Keratinocyte (primary cell): ENCODE data around the gene TCP11X1. TPM values are rescaled to one million over a fixed set of nuclear protein-coding genes. Genes with fewer than 3 reads are reported as not detected.
"Not testable (repeated sequence)": the region's sequence is repeated elsewhere in the genome, so short reads cannot be mapped to it uniquely, and the experiment has no call there.

Source experiments
- DNase-seq: peaks from one replicate; pipeline ENCODE4 v3.0.0-alpha.2; 2011; ENCODE audit warnings: low read depth, missing footprints, low spot score
- FAIRE-seq: peaks from 2 replicates; lab custom pipeline; 2011; peaks lifted over from hg19 to GRCh38; lab: Jason Lieb, UNC
- H2AFZ ChIP-seq: 2 replicates; pipeline ENCODE4 v1.6.0; 2012; ENCODE audit warnings: low read length, control low read depth, inconsistent platforms; ENCODE audit not compliant: control insufficient read depth
- H3K27ac ChIP-seq: 2 replicates; pipeline ENCODE4 v1.5.1; 2011; ENCODE audit warnings: low read length; ENCODE audit not compliant: control insufficient read depth, insufficient read depth
- H3K27me3 ChIP-seq: 3 replicates; pipeline ENCODE4 v1.6.0; 2011; ENCODE audit warnings: low read length; ENCODE audit not compliant: control insufficient read depth, insufficient read depth; ENCODE audit errors: extremely low read depth
- H3K36me3 ChIP-seq, 2 experiments: 2 replicates in 1 of 2; 3 replicates in 1 of 2; pipeline ENCODE4 v1.5.1; 2011; ENCODE audit warnings: low read length in 2 of 2, mild to moderate bottlenecking in 1 of 2; ENCODE audit not compliant: control insufficient read depth in 2 of 2, insufficient read depth in 2 of 2; ENCODE audit errors: extremely low read depth in 1 of 2
- H3K4me1 ChIP-seq: 3 replicates; pipeline ENCODE4 v1.5.1; 2011; ENCODE audit warnings: low read length; ENCODE audit not compliant: control insufficient read depth, insufficient read depth; ENCODE audit errors: extremely low read depth
- H3K4me2 ChIP-seq: 3 replicates; pipeline ENCODE4 v1.6.0; 2011; ENCODE audit warnings: low read depth, low read length; ENCODE audit not compliant: control insufficient read depth, insufficient read depth; ENCODE audit errors: extremely low read depth
- H3K4me3 ChIP-seq, 3 experiments: fragments of 200-600 bp in 1 of 3; sonication (generic) in 1 of 3; 2 replicates in 2 of 3; 3 replicates in 1 of 3; pipeline ENCODE4 v1.5.1; 2011 to 2016; ENCODE audit warnings: low read length in 3 of 3, mild to moderate bottlenecking in 3 of 3, control low read depth in 2 of 3, inconsistent platforms in 1 of 3, low read depth in 1 of 3, mixed read lengths in 1 of 3, mixed run types in 1 of 3, moderate library complexity in 1 of 3; ENCODE audit not compliant: control insufficient read depth in 2 of 3, insufficient read depth in 2 of 3; ENCODE audit errors: extremely low read depth in 1 of 3
- H3K79me2 ChIP-seq: 2 replicates; pipeline ENCODE4 v1.6.0; 2012; ENCODE audit warnings: low read length; ENCODE audit not compliant: control insufficient read depth, insufficient read depth
- H3K9ac ChIP-seq: 3 replicates; pipeline ENCODE4 v1.6.0; 2011; ENCODE audit warnings: low read length; ENCODE audit not compliant: control insufficient read depth, insufficient read depth; ENCODE audit errors: extremely low read depth
- H3K9me1 ChIP-seq: 3 replicates; pipeline ENCODE4 v1.6.0; 2011; ENCODE audit warnings: low read length; ENCODE audit not compliant: control insufficient read depth, insufficient read depth; ENCODE audit errors: extremely low read depth
- H3K9me3 ChIP-seq: 2 replicates; pipeline ENCODE4 v1.5.1; 2012; ENCODE audit warnings: low read depth, low read length; ENCODE audit not compliant: control insufficient read depth
- H4K20me1 ChIP-seq: 3 replicates; pipeline ENCODE4 v1.6.0; 2011; ENCODE audit warnings: low read length; ENCODE audit not compliant: control insufficient read depth, insufficient read depth; ENCODE audit errors: extremely low read depth
- dilution Hi-C: fragments of 300-500 bp; cut with MboI; formaldehyde crosslinking; loops from one replicate; pipeline ENCODE4 v1.7.0; 2020; ENCODE audit warnings: low sequenced_read_pairs; ENCODE audit not compliant: extremely low pct_ligation_motif_present
- polyA plus RNA-seq, 5 experiments: library from polyadenylated mRNA; depleted of rRNA in 3 of 5; stranded (reverse) in 3 of 5; stranded (forward) in 1 of 5; unstranded in 1 of 5; fragments of >200 nt; gene quantifications; 1 replicate in 1 of 5; 2 replicates in 3 of 5; 3 replicates in 1 of 5; pipeline versions ENCODE4 v1.2.1 to v1.2.3, GENCODE V29; 2011 to 2012; ENCODE audit warnings: missing spikeins in 2 of 5, low read depth in 1 of 5, low replicate concordance in 1 of 5

The TCP11X1 gene
- polyA plus RNA-seq, 1 donor (not counting 4 experiments of a cell fraction or from before 2014, with no cell fraction given): not detected

DNA sequence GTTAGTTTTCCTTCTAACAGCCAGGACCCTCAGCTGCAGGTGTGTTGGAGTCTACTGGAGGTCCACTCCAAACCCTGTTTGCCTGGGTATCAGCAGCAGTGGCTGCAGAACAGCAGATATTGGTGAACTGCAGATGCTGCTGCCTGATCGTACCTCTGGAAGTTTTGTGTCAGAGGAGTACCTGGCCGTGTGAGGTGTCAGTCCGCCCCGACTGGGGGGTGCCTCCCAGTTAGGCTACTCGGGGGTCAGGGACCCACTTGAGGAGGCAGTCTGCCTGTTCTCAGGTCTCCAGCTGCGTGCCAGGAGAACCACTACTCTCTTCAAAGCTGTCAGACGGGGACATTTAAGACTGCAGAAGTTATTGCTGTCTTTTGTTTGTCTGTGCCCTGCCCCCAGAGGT is 20.6 kb downstream of the TCP11X1 start:
- H3K4me2 ChIP-seq, DNase-seq, H3K79me2 ChIP-seq, H3K9me3 ChIP-seq, FAIRE-seq, H4K20me1 ChIP-seq, H3K27ac ChIP-seq, dilution Hi-C loops, H3K36me3 ChIP-seq, H3K4me3 ChIP-seq, H3K9ac ChIP-seq, H3K4me1 ChIP-seq, H2AFZ ChIP-seq, H3K27me3 ChIP-seq, H3K9me1 ChIP-seq: not testable (repeated sequence)

DNA sequence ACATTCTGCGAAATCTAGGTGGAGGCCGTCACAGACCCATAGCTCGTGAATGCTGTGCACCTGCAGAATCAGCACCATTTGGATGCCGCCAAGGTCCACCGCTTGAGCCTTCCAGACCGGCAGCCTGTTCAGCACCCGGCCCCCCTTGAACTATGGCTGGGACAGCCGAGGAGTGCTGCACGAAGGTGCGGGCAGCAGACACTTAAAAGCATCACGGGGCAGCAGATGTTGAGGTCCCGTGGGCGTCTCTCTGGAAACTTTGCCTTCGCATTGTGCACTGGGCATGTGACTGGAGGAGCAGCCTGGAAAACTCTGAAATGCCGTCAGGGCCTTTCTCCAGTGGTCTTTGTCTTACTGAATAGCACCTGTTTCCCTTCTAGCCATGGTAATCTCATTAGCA is 25.2 kb downstream of the TCP11X1 start:
- dilution Hi-C loops, H3K27ac ChIP-seq, H3K27me3 ChIP-seq, H3K9me3 ChIP-seq, H3K9me1 ChIP-seq, H3K9ac ChIP-seq, H2AFZ ChIP-seq, FAIRE-seq, H3K36me3 ChIP-seq, H3K4me3 ChIP-seq, H3K4me1 ChIP-seq, H4K20me1 ChIP-seq, DNase-seq, H3K79me2 ChIP-seq, H3K4me2 ChIP-seq: not testable (repeated sequence)

DNA sequence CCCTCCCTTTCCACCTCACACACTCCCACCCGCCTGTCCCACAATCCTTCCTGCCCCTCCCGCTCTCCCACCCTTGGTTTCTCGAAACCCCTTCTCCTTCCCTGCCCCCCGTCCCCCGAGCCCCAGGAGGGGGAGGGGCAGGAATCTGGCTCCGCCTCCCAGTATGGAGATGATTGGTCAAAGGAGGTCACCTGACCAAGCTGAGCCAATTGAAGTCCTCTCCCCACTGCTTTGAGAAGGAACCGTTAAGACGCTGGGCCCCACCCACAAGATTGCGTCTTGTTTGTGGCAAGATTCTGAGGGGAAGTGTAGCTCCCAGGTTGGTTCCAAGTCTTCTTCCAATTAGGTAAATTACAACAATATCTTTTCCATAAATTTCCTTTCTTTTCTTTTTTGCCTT is 31.8 kb downstream of the TCP11X1 start, which contains the start of gene NXF2:
Gene NXF2, plus strand, starts transcription at position 275 of the 400 bp plus-strand sequence. CDS start 59,912 bp downstream, outside the sequence.
- DNase-seq, H3K4me3 ChIP-seq, dilution Hi-C loops, H3K79me2 ChIP-seq, H3K9ac ChIP-seq, FAIRE-seq, H2AFZ ChIP-seq, H3K4me1 ChIP-seq, H4K20me1 ChIP-seq, H3K9me3 ChIP-seq, H3K9me1 ChIP-seq, H3K4me2 ChIP-seq, H3K27me3 ChIP-seq, H3K36me3 ChIP-seq, H3K27ac ChIP-seq: not testable (repeated sequence)

DNA sequence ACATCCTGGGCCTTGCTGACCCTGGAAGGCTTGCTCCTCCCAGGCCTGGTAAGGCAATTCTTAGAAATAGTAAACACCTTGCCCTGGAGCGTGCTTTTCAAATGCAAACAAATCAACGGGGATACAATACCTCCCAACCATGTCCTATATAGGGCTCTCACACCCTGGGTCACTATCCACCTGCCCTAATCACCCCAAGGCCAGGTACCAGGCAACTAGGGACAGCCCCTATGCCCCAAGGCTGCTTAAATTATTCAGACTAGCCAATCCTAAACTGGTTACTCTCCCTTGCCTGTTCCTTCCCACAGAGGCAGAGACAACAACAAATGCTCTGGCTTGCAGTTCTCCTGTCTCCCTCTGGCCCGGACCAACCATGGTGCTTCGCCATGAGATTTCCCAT is 57.1 kb downstream of the TCP11X1 start:
- H3K36me3 ChIP-seq, FAIRE-seq, H3K4me1 ChIP-seq, H3K27ac ChIP-seq, DNase-seq, H3K4me2 ChIP-seq, H3K9ac ChIP-seq, dilution Hi-C loops, H3K79me2 ChIP-seq, H3K4me3 ChIP-seq, H4K20me1 ChIP-seq, H3K27me3 ChIP-seq, H3K9me1 ChIP-seq, H3K9me3 ChIP-seq, H2AFZ ChIP-seq: not testable (repeated sequence)
